GM18508 (cell line): ENCODE measurements around the gene KCNE1.
"Not testable (repeated sequence)": the region's sequence is repeated elsewhere in the genome, so short reads cannot be mapped to it uniquely, and the experiment has no call there.

Experiments
- ATAC-seq: cut with Tn5 transposase; IDR thresholded peaks from one replicate; pipeline ENCODE4 v1.9.1; 2021; ENCODE audit warnings: moderate number of reproducible peaks; ENCODE audit not compliant: insufficient read depth, unreplicated experiment

KCNE1 gene

DNA sequence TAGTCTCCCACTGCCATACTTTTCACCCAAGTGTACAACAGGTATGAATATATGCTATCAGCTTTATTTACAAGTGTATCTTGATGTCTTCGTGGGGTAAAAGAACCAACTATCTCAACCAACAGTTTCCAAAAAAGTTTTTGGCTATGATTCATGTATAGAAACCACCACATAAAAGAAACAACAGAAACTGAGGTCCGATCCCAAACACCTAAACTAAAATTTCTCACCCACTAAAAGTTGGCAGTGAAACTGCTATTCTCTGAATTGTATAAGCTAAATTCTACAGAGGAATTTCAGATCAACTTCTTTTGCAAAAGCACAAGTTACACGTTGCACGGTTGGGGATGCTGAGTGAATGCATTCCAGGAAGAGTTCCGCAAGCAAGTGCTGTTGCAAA is 5.0 kb upstream of the KCNE1 start:
- no peak for ATAC-seq

DNA sequence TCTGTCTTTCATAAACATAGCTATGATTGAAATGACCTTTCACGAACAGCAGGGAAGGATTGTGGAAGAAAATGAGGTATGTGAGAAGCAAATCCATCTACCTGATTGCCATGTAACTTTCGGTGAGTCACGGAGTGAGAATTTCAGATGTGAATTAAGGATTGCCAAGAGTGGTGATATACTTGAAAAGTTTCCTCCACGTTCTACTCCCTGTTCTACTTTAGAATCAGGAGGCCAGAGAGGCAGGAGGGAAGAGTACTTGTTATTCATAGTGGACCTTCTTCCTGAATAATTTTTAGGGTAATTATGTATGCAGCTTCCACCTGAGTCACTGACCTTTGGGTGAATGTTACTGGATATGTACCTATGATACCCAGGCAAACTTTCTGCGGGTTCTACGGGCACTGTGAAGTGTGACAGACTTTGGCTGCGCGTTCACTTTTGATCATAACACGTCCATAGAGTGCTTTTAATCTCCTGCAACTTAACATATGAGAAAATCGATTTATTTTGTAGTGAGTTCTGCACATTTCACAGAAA is 2.6 kb upstream of the KCNE1 start:
- ATAC-seq: no peak

DNA sequence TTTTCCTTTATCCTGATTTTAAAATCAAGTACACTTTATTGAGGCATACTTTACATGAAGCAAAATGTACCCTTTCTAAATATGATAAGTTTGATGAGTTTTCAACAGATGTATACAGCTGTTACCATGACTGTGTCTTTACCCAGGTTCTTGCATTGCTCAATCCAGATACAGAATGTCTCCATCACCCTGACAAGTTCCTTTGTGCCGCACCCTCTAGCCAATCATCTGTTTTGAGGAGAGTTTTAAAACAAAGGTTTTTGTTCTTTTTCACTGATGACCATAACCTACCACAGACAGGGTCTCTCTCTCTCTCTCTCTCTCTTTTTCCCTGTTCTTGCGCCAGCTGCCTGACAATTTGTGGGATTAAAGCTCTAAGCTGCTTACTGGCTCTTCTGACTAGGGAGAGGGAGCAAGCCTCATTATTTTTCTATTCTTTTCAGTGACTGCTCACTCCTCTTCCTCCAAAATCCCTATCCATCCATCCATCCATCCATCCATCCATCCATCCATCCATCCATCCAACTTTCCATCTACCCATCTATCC is 1.2 kb upstream of the KCNE1 start:
- ATAC-seq: no peak

DNA sequence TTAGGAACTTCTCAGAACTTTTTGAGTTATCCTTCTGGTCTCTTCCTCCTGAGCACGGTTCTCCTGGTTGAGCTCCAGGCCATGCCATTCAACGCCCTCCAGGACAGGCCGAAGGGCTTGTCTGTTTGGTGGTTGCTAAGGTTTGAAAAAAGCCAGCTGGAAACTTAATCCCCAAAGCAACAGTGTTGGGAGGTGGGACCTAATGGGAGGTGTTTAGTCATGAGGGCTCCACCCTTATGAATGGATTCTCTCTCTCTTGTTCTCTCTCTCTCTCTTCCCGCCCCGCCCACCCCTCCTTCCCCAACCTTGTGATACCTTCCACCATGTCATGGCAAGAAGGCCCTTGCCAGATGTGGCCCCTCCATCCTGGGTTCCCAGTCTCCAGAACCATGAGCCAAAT is 829 bp downstream of the KCNE1 start:
- ATAC-seq: no peak

DNA sequence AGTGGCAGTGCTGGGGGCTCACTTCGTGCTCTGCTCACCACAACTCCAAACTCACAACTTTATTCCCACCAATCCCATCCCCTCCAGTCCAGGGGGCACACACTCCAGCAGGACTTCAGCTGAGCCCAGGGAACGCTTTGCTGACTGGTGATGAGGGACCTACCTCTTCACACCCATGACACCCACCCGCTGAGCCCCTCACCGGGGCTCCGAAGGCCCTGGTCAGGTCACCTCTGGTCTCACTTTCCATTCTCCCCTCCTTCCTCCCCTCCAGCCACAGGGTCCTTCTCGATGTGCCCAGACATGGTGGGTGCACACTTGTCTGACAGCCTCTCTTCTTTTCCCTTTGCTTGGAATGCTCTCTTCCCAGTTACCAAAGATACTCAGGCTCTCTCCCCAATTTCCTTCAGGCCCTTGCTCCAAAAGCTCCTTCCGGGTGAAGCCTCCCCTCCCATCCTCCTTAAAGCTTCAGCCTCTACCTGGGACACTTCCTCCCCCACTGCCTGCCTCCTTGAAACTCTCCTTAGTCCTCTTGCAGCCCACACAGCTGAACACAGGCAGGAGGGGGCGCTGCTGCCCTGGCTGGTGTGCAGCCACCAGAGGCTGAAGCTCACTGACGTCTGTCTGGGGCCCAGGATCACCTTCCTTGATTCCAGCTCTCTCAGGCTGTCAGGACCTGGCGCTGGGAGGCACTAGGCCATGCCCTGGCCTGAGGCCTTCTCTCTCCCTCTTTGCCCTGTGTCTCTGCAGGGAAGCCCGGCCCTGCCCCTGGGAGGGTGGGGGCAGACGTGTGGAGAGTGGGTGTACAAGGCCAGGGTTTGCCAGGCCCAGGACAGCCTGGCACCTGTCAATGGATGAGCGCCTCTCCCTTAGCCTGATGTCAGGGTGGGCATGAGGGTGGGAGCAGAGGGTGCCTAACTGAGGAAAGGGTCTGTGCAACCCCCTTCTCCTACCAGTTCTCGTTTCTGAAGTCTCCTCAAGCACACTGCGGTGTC is 1.6 kb downstream of the KCNE1 start:
- ATAC-seq: no peak

DNA sequence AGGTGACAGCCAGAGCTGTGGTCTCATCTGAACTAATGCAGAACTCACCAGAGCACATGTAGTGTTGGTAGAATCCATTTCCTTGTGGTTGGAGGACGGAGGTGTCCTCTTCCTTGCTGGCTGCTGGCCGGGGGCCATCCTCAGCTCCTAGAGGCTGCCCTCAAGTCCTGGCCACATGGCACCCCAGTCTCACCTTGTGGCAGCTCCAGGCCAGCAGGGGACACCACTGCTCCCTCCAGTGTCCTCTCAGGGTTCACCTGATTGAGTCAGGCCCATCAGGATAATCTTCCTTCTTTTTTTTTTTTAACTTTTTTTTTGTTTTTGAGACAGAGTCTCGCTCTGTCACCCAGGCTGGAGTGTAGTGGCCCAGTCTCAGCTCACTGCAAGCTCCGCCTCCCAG is 2.9 kb downstream of the KCNE1 start:
- ATAC-seq: no peak

DNA sequence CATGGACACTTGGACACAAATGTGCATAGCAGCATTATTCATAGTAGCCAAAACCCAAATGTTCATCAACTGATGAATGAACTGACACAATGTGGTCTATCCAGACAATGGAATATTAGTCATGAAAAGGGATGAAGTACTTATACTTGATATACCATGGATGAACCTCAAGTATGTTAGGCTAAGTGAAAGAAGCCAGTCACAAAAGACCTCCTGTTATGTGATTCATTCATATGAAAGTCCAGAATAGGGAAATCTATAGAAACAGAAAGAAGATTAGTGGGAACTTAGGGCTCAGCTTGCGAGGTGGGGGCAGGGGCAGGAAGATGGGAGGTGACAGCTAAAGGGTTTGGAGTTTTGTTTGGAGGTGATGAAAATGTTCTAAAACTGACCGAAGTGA is 7.4 kb downstream of the KCNE1 start:
- ATAC-seq: no peak

DNA sequence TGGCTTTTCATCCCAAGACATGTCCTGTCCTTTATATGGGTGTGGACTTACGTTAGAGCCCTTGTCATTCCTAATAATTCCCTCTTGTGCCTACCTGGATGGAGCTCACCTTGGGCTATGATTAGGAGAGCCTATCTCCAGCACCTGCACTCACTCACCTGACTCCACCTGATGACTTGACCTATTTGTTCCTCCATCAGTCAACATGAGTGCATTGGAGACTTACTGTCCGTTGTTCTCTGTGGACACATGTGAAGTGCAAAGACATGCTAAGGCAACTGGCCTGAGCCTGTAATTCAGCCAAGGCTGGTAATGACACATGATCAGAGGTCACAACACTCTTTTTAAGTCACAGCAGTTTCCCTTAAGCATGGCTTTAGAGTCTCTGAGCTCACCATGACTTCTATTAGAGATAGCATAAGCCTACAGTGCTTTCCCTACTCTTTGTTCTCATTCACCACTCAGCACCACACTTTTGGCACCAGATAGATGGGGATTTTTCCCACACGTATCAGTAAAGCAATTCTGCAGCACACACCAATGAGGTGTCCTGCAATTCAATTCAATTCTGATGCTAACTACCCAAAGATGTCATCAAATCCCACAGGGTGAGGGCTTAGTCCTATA is 9.4 kb downstream of the KCNE1 start:
- no peak for ATAC-seq

DNA sequence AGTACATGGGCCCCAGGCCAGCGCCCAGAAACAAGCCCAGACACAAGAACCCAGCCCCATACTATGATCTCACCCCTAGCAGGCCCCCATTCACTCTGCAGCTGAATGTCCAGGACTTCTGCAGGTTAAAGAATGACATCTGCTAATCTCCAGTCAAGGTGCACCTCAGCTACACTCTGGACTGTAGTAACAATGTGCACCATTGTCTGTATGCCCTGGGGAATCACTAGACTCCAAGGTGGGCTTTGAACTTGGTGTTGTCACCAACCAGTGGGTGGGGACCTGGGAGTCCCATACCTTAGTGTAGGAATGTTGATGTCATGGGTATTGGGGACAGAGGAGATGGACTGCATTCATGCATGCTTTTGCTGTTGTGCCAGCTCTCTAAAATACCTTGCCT is 10.3 kb downstream of the KCNE1 start:
- ATAC-seq: no peak

DNA sequence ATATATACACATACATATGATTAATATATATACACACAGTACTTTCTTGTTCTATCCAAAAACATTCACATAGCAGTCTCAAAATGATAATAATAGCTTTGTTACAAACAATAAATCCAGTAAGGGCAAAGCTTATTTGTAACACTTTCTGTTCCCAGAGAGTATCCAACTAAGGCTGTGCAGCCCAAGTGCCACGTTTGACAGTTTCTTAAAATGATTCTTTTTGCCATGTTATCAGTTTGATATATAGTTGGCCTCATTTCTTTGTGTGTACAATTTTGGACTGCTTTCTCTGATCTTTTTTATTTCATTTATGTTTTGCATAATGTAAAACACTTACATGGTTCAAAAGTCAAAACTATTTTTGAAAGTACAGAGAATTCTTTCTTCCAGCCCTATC is 11.8 kb downstream of the KCNE1 start:
- no peak for ATAC-seq

DNA sequence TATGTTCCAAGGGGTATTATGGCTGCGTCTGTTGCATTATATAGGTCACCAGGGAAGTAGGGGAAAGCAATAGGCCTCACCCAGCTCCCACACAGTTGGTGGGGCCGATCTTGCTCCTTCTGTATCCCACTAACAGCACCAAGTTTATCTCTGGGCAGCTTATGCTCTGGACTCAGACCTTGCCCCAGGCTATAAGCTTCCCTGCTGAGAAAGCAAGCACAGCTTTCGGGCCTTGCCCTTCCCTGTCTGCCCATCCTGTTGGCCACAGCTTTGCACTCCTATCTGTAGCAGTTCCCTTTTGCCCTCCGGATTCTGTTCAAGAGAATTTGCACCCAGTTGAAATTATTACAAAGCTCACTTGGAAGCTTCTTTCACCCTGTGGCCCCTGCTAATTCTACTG is 12.9 kb downstream of the KCNE1 start:
- ATAC-seq: no peak

DNA sequence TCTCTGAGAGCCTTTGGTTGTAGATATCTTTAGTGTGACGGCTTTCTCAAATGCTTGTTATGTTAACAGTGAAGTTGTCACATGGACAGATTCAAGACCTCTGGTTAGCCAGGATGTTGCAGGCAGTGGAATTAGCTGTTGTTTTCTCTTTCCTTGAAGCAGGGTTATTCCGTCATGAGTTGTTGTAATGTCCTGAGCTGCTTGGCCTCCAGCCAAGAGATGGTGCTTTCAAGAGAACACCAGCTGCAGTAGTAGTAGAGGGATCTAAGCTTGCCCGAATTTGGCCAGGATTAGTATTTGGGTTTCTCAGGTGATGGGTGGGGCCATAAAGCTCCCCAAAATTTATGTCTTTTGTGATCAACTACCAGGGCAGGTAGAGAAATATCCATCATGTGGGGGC is 13.4 kb downstream of the KCNE1 start:
- no peak for ATAC-seq

DNA sequence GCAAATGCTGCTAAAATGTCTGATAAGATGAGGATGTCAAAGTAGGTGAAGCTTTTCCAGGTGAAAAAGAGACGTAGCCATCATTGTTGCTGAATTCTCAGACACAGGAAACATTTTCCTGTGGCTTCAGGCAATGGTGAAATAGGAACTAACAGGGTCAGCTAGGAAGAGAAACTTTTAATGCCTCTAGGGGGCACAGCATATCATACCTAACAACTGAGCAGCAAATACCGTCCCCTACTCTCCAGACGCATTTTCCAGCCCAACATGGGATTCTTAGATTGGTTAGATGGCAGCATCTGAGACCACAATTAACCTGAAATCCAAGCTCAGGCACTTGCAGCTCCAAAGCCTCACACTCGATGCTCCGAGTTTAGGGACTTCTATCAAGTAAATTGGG is 28.2 kb downstream of the KCNE1 start:
- not testable (repeated sequence) for ATAC-seq

DNA sequence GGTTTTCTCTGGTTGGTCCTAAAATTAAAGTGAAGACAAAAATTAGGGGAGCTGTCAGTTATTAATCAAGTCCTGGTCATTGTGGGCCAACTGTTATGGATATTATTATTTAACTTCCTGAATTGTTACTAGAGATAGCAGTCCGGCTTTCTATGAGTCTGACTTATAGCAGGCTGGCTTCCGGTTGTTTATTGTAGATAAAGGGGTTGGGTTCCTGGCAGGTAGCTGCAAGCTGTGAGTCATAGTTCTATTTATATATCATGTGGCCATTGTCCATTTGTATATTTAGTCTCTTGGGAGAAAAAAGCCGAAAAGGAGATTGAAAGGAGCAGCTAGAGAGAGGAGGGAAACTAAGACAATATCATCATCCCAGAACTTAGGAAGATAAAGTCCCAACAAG is 28.6 kb downstream of the KCNE1 start:
- ATAC-seq: not testable (repeated sequence)

DNA sequence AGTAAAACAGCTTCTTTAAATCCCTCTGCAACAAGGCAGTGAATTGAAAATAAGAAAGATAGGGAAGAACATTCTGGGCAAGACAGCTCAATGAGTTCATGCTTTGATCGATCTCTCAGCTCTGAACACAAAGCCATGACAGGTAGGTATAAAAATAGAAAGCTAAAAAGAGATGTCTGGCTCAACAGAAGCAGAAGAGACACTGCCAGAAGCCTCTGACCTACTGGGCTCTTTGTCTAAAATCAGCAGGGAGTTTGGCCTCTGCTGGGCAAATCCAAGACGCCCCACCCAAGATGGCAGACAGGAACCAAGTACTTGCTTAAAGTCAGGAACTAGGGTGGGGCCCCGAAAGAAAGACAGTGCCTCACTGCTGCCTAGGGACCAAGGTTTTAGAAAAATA is 44.7 kb downstream of the KCNE1 start:
- ATAC-seq: not testable (repeated sequence)

DNA sequence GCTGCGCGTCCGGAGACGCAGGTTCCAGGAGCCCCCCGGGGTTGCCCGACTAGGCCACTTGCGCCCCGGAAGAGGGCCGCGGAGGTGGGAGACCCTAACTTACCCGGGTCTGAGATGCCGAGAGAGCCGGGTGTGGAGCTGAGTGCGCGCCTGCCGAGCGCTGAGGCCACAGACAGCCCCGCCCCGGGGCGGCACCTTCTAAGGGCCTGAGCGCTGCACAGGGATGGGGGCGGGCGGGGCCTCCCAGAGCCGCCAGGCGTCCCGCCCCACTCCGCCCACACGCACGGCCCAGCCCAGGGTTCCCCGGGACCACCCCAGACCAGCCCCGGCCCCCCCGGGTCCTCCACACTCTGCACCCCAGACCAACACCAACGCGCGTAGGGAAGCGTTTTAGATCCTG is 52.6 kb downstream of the KCNE1 start:
- ATAC-seq: not testable (repeated sequence)

DNA sequence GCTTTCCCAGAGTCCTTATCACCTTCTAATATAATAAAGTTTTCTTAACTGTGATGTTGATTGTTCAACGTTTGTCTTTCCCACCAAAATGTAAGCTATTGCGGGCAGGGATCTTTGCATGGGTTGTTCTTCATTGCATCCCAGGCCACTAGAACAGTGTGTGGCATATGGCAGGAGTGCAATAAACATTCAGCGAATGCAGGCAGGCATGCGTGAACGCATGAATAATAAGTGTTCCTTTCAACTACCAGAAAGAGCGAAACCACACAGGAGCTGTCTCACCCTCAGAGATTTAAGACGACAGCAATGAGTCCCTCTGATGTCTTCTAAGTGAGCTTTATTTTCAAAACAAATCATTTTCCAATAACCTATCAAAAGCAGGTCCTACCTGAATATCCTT is 53.7 kb downstream of the KCNE1 start:
- not testable (repeated sequence) for ATAC-seq

DNA sequence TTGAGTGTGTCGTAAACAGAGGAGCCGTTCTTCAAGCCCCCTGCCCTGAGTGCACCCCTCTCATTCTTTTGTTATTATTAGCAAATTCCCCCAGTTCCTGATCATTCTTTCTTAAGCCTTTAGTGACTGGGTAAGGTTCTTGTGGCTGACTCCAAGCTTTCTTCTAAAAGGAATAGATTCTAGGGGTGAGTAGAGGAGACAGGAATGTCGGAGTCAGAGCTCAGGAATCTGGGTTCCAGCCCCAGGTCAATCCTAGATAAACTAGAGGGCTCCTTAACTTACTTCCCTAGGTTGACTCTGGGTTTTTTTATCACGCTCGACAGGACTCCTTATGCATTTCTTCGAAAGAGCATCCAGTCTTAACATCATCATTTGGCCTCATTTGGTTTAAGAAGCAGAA is 55.8 kb downstream of the KCNE1 start:
- not testable (repeated sequence) for ATAC-seq

DNA sequence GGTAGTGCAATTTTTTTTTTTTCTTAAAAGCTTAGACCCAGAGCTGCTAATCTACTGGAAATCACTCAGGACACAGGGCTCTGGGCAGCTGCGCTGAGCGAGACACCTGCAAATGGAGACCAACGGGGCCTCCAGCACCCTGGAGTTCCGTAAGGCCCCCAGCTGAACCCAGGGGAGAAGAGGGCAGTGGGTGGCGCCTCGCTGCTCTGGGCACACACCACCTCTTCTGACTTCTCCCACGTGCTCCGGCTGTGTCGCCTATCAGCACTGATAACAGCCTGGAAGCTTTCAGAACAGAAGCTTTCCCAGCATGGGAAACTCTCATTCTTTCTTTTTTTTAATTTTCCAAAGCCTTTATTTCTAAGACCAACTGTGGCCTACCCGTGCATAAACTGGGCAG is 56.4 kb downstream of the KCNE1 start:
- ATAC-seq: not testable (repeated sequence)

DNA sequence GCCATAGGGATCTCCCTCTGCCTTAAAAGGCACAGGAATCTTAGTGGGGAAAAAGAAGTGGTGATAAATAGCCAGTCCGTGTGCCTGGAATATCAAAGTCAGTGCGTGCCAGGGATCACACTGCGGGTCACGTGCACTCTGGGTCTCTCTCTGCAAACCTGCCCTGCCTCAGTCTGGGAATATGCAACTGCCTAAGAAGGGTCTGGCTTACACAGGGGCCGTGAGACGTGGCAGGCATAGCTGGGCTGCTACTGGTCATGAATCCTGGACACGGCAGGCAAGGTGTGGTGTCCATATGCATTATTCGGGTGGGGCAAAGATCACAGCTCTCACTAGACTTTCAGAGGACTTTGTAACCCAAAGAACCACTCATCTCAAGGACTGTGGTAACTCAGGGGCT is 65.0 kb downstream of the KCNE1 start:
- not testable (repeated sequence) for ATAC-seq

DNA sequence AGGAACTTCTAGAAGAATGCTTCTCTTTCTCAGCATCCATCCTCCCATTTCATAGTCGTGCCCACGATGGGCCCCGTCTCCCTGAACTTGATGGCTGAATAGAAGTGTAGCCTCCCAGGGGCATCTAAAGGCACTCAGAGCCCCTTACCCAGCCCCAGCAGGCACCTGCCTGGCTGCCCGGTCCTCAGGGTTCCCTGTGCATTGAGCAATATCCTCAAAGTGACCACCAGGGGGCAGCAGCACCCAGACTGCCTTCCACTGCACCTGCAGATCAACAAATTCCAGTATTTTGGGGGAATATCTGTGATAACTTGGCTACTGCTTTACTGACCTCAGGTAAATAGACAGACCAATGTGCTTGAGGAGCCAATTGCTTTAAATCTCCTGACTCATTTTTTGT is 68.5 kb downstream of the KCNE1 start:
- not testable (repeated sequence) for ATAC-seq
